OCI-LY1 (cell line): ENCODE data around the gene TAF11L8.
"Not testable (repeated sequence)": the region's sequence is repeated elsewhere in the genome, so short reads cannot be mapped to it uniquely, and the experiment has no call there.

Experiments used
- H2AFZ ChIP-seq: fragments of 200-600 bp; sonication (generic), shearing (Covaris generic); 2 replicates; pipeline ENCODE4 v1.6.0; 2014; ENCODE audit warnings: antibody characterized with exemption, mild to moderate bottlenecking, low read length
- H3F3A ChIP-seq: fragments of 200-600 bp; sonication (generic), shearing (Covaris generic); 2 replicates; pipeline ENCODE4 v1.6.0; 2014; ENCODE audit warnings: mild to moderate bottlenecking, antibody characterized with exemption, low read length, moderate library complexity; ENCODE audit not compliant: insufficient read depth
- H3K27ac ChIP-seq: fragments of 200-600 bp; sonication (generic); 2 replicates; pipeline ENCODE4 v1.5.1; 2014; ENCODE audit warnings: low read length, mixed run types, mild to moderate bottlenecking, low read depth; ENCODE audit not compliant: poor library complexity, severe bottlenecking
- H3K27me3 ChIP-seq: fragments of 200-600 bp; sonication (generic); 2 replicates; pipeline ENCODE4 v1.6.0; 2014; ENCODE audit warnings: antibody characterized with exemption, mild to moderate bottlenecking, low read length, moderate library complexity; ENCODE audit not compliant: insufficient read depth
- H3K36me3 ChIP-seq: fragments of 200-600 bp; sonication (generic); 2 replicates; pipeline ENCODE4 v1.6.1; 2014; ENCODE audit warnings: mild to moderate bottlenecking, antibody characterized with exemption, low read length, moderate library complexity, mixed read lengths; ENCODE audit not compliant: insufficient read depth
- H3K4me1 ChIP-seq: fragments of 200-600 bp; sonication (generic); 2 replicates; pipeline ENCODE4 v1.5.1; 2014; ENCODE audit warnings: mild to moderate bottlenecking, low read length, moderate library complexity; ENCODE audit not compliant: insufficient read depth, severe bottlenecking
- H3K4me2 ChIP-seq: fragments of 200-600 bp; sonication (generic), shearing (Covaris generic); 2 replicates; pipeline ENCODE4 v1.6.1; 2014; ENCODE audit warnings: low read length
- H3K4me3 ChIP-seq: fragments of 200-600 bp; sonication (generic); 2 replicates; pipeline ENCODE4 v1.5.1; 2014; ENCODE audit warnings: low read length, low read depth, mild to moderate bottlenecking, mixed read lengths; ENCODE audit not compliant: poor library complexity, severe bottlenecking
- H3K79me2 ChIP-seq: fragments of 200-600 bp; shearing (Covaris generic); 2 replicates; pipeline ENCODE4 v1.6.1; 2016; ENCODE audit warnings: mixed run types, low read length, mixed read lengths; ENCODE audit not compliant: insufficient read depth
- H3K9ac ChIP-seq: fragments of 200-600 bp; sonication (generic), shearing (Covaris generic); 2 replicates; pipeline ENCODE4 v1.6.1; 2014; ENCODE audit warnings: mild to moderate bottlenecking, low read length, mixed read lengths
- H3K9me2 ChIP-seq: fragments of 200-600 bp; sonication (generic), shearing (Covaris generic); 2 replicates; pipeline ENCODE4 v1.6.1; 2014; ENCODE audit warnings: low read depth, mild to moderate bottlenecking, low read length, mixed read lengths
- H3K9me3 ChIP-seq: fragments of 200-600 bp; shearing (Covaris generic); 2 replicates; pipeline ENCODE4 v1.6.1; 2014; ENCODE audit warnings: low read length, mixed read lengths
- H4K20me1 ChIP-seq: fragments of 200-600 bp; sonication (generic), shearing (Covaris generic); 2 replicates; pipeline ENCODE4 v1.6.0; 2016; ENCODE audit warnings: mild to moderate bottlenecking, low read length; ENCODE audit not compliant: insufficient read depth
- EZH2 ChIP-seq: fragments of 200-600 bp; sonication (generic), shearing (Covaris generic); IDR thresholded peaks from 2 replicates; pipeline ENCODE4 v1.8.0; 2017; ENCODE audit warnings: borderline replicate concordance, mixed run types, mild to moderate bottlenecking, antibody characterized with exemption, low read length, moderate library complexity, mixed read lengths
- TF ChIP-seq, protein P1 (sequence below): fragments of 200-600 bp; sonication (generic), shearing (Covaris generic); IDR thresholded peaks from 2 replicates; pipeline ENCODE4 v1.5.1; 2017; ENCODE audit warnings: mild to moderate bottlenecking, antibody characterized with exemption, low read length, moderate library complexity, mixed read lengths

The TAF11L8 gene

DNA sequence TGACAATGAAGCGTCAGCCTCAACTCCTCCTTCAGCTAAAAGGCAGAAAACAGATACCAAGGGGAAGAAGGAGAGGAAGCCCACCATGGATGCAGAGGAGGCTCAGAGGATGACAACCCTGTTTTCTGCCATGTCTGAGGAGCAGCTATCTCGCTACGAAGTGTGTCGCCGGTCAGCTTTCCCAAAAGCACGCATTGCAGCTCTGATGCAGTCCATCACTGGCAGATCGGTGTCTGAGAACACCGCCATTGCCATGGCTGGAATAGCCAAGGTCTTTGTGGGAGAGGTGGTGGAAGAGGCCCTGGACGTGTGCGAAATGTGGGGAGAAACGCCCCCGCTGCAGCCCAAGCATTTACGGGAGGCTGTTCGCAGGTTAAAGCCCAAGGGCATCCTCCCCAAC is 14.2 kb upstream of the TAF11L8 start:
- H3K36me3 ChIP-seq = no peaks in the 10 kb centered on the region
- no peaks in the 10 kb centered on the region for H3K9me2 ChIP-seq
- no peaks in the 10 kb centered on the region for H3K79me2 ChIP-seq
- H3K27ac ChIP-seq = no peak overlapping the region
- H3F3A ChIP-seq = no peaks in the 10 kb centered on the region
- H3K27me3 ChIP-seq = no peaks in the 10 kb centered on the region
- no peak overlapping the region for H3K4me2 ChIP-seq
- no peaks in the 10 kb centered on the region for H3K4me1 ChIP-seq
- no peak overlapping the region for H2AFZ ChIP-seq
- no peak overlapping the region for H3K4me3 ChIP-seq
- TF ChIP-seq EZH2 = no peak
- TF ChIP-seq, protein P1, sequence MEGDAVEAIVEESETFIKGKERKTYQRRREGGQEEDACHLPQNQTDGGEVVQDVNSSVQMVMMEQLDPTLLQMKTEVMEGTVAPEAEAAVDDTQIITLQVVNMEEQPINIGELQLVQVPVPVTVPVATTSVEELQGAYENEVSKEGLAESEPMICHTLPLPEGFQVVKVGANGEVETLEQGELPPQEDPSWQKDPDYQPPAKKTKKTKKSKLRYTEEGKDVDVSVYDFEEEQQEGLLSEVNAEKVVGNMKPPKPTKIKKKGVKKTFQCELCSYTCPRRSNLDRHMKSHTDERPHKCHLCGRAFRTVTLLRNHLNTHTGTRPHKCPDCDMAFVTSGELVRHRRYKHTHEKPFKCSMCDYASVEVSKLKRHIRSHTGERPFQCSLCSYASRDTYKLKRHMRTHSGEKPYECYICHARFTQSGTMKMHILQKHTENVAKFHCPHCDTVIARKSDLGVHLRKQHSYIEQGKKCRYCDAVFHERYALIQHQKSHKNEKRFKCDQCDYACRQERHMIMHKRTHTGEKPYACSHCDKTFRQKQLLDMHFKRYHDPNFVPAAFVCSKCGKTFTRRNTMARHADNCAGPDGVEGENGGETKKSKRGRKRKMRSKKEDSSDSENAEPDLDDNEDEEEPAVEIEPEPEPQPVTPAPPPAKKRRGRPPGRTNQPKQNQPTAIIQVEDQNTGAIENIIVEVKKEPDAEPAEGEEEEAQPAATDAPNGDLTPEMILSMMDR = no peak
- no peaks in the 10 kb centered on the region for H3K9me3 ChIP-seq
- H3K9ac ChIP-seq = no peak overlapping the region
- no peaks in the 10 kb centered on the region for H4K20me1 ChIP-seq

DNA sequence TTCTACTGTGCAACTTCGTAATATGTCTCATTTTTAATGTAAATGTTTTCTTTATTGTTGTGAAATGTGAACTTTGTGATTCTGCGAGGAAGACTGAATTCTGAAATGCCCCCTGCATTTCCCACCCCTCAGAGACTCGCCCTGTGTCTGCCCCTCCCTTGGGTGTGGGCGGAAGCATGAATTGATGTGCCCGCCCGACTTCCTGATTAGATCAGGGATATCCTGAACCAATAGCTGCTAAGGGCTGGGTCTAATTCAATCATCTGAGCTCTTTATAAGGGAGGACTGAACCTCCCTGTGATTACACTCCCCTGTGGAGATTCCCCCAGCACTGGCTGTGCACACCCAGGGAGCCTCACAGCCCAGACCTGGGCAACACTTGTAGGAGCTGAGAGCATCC is 13.1 kb upstream of the TAF11L8 start, which contains the start of gene TAF11L11:
TAF11L11 (plus strand) TSS at position 304 of the 400 bp plus-strand sequence.
- H3K27me3 ChIP-seq, H2AFZ ChIP-seq, H3K9ac ChIP-seq, H3F3A ChIP-seq, H3K9me2 ChIP-seq, H3K27ac ChIP-seq, H3K9me3 ChIP-seq, H4K20me1 ChIP-seq, H3K79me2 ChIP-seq, H3K36me3 ChIP-seq, H3K4me3 ChIP-seq, H3K4me2 ChIP-seq, H3K4me1 ChIP-seq: not testable (repeated sequence)

DNA sequence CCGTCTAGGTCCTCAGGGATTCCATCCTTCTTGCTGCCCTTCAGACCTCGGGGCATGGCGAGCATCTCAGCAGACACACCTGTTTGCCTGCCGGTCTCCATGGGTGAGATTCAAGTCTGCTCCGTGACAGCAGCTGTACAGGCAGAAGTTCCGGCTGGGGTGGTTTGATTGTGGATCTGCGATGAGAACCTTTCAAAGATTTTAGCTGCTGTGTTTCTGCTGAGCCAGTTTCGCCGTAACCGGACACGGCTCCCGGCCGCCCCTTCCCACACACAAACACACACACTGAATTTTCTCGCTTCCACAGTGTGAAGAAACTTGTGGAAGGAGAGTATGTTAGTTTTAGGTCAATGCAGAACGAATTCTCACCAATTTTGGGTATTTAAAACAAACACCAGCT is 7.0 kb upstream of the TAF11L8 start, which contains the start of gene TAF11L10:
TAF11L10 (minus strand) TSS at position 101 of the 400 bp plus-strand sequence.
- not testable (repeated sequence) for H3K9ac ChIP-seq, H3K79me2 ChIP-seq, H3K4me1 ChIP-seq, H4K20me1 ChIP-seq, H3K4me2 ChIP-seq, H3K9me2 ChIP-seq, H3K36me3 ChIP-seq, H3K9me3 ChIP-seq, H3K27me3 ChIP-seq, H2AFZ ChIP-seq, H3K27ac ChIP-seq, H3K4me3 ChIP-seq, H3F3A ChIP-seq

DNA sequence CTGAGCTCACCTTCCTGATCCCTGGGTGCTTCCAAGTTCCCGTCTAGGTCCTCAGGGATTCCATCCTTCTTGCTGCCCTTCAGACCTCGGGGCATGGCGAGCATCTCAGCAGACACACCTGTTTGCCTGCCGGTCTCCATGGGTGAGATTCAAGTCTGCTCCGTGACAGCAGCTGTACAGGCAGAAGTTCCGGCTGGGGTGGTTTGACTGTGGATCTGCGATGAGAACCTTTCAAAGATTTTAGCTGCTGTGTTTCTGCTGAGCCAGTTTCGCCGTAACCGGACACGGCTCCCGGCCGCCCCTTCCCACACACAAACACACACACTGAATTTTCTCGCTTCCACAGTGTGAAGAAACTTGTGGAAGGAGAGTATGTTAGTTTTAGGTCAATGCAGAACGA is 3.5 kb upstream of the TAF11L8 start, which contains the start of gene TAF11L9:
TAF11L9 (minus strand) TSS at position 140 of the 400 bp plus-strand sequence.
- H3K9me2 ChIP-seq, H3K79me2 ChIP-seq, H3K36me3 ChIP-seq, H3K4me2 ChIP-seq, H3K4me3 ChIP-seq, H3K27ac ChIP-seq, H3K27me3 ChIP-seq, H3K4me1 ChIP-seq, H3F3A ChIP-seq, H3K9me3 ChIP-seq, H2AFZ ChIP-seq, H4K20me1 ChIP-seq, H3K9ac ChIP-seq: not testable (repeated sequence)

DNA sequence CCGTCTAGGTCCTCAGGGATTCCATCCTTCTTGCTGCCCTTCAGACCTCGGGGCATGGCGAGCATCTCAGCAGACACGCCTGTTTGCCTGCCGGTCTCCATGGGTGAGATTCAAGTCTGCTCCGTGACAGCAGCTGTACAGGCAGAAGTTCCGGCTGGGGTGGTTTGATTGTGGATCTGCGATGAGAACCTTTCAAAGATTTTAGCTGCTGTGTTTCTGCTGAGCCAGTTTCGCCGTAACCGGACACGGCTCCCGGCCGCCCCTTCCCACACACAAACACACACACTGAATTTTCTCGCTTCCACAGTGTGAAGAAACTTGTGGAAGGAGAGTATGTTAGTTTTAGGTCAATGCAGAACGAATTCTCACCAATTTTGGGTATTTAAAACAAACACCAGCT is 5.1 kb downstream of the TAF11L8 start, which contains the start of gene TAF11L7:
TAF11L7 (minus strand) TSS at position 101 of the 400 bp plus-strand sequence.
- H3K79me2 ChIP-seq, H3K27me3 ChIP-seq, H3K36me3 ChIP-seq, H3K4me2 ChIP-seq, H3K9ac ChIP-seq, H3K9me3 ChIP-seq, H2AFZ ChIP-seq, H4K20me1 ChIP-seq, H3K4me1 ChIP-seq, H3F3A ChIP-seq, H3K27ac ChIP-seq, H3K9me2 ChIP-seq, H3K4me3 ChIP-seq: not testable (repeated sequence)
